GM12878 (cell line): Measurements from ENCODE around the gene SNX11. TPM values are rescaled to one million over a fixed set of nuclear protein-coding genes. Genes with fewer than 3 reads are reported as not detected.

Experiments used
- ATAC-seq: fragments of 200-7000 bp; cut with Tn5 transposase; 3 replicates; pipeline ENCODE4 v1.9.1; 2020; ENCODE audit warnings: mild to moderate bottlenecking, moderate library complexity
- BruUV-seq: library from RNA; stranded (reverse); fragments of 400-500 nt; replicated peaks from 2 replicates; lab custom pipeline; 2021; lab: Mats Ljungman, UMichigan
- CTCF ChIA-PET: fragments of 300-600 bp; sonication (Branson Sonifier 250); formaldehyde crosslinking; extraction: SDS; loops from one replicate; lab custom pipeline; 2021; ENCODE audit warnings: inconsistent platforms; lab: Yijun Ruan, JAX
- POLR2A ChIA-PET: fragments of 350-600 bp; formaldehyde crosslinking; extraction: SDS; loops from one replicate; lab custom pipeline; 2021; ENCODE audit warnings: inconsistent platforms; lab: Charles Lee
- RAD21 ChIA-PET: fragments of 300-600 bp; sonication (Branson Sonifier 250); formaldehyde crosslinking; loops from one replicate; lab custom pipeline; 2023; ENCODE audit warnings: antibody characterized with exemption; ENCODE audit not compliant: unreplicated experiment; lab: Charles Lee
- SMC1A ChIA-PET: fragments of 300-600 bp; sonication (Branson Sonifier 250); formaldehyde crosslinking; loops from one replicate; lab custom pipeline; 2023; ENCODE audit not compliant: unreplicated experiment, uncharacterized antibody; lab: Charles Lee
- DNase-seq: peaks from one replicate; pipeline ENCODE4 v3.0.0-alpha.2; 2011; ENCODE audit warnings: low read depth, low spot score
- FAIRE-seq: peaks from 3 replicates; lab custom pipeline; 2011; peaks lifted over from hg19 to GRCh38; lab: Jason Lieb, UNC
- H2AFZ ChIP-seq: 2 replicates; pipeline ENCODE4 v1.6.0; 2011; ENCODE audit warnings: low read depth, low read length, control low read depth; ENCODE audit not compliant: control insufficient read depth
- H3K27ac ChIP-seq: 2 replicates; pipeline ENCODE4 v1.5.1; 2011; ENCODE audit warnings: control low read depth; ENCODE audit not compliant: control insufficient read depth, insufficient read depth
- H3K27me3 ChIP-seq, 2 experiments: replicated peaks in 1 of 2; 2 replicates each; pipeline versions ENCODE4 v1.6.0 to v1.6.1; 2011; ENCODE audit warnings: low read length in 1 of 2; ENCODE audit not compliant: control insufficient read depth in 2 of 2, insufficient read depth in 2 of 2
- H3K36me3 ChIP-seq, 2 experiments: 2 replicates each; pipeline ENCODE4 v1.5.1; 2011; ENCODE audit warnings: low read length in 1 of 2; ENCODE audit not compliant: control insufficient read depth in 2 of 2, insufficient read depth in 2 of 2
- H3K4me1 ChIP-seq: 2 replicates; pipeline ENCODE4 v1.6.1; 2011; ENCODE audit warnings: mild to moderate bottlenecking, low read length, moderate library complexity, mixed read lengths; ENCODE audit not compliant: control insufficient read depth, insufficient read depth
- H3K4me2 ChIP-seq: 2 replicates; pipeline ENCODE4 v1.6.0; 2011; ENCODE audit warnings: control low read depth; ENCODE audit not compliant: control insufficient read depth, insufficient read depth
- H3K4me3 ChIP-seq: fragments of 200-600 bp; sonication (generic); 2 replicates; pipeline ENCODE4 v1.5.1; 2016
- H3K79me2 ChIP-seq: 2 replicates; pipeline ENCODE4 v1.6.0; 2011; ENCODE audit warnings: low read length; ENCODE audit not compliant: control insufficient read depth, insufficient read depth
- H3K9ac ChIP-seq: 2 replicates; pipeline ENCODE4 v1.8.0; 2011; ENCODE audit warnings: low read length, control low read depth, mixed read lengths; ENCODE audit not compliant: control insufficient read depth, insufficient read depth
- H3K9me3 ChIP-seq: replicated peaks from 3 replicates; pipeline ENCODE4 v1.5.1; 2011; ENCODE audit warnings: mild to moderate bottlenecking, low read length; ENCODE audit not compliant: control insufficient read depth, insufficient read depth
- H4K20me1 ChIP-seq: 2 replicates; pipeline ENCODE4 v1.6.0; 2011; ENCODE audit not compliant: control insufficient read depth, insufficient read depth
- BMI1 ChIP-seq: fragments of 450-650 bp; IDR thresholded peaks from 2 replicates; pipeline ENCODE4 v1.6.1; 2016; ENCODE audit warnings: mild to moderate bottlenecking, moderate library complexity, borderline replicate concordance
- NFIC ChIP-seq: IDR thresholded peaks from 2 replicates; pipeline ENCODE4 v1.6.1; 2012; ENCODE audit warnings: low read depth, mild to moderate bottlenecking, inconsistent platforms, low read length, moderate library complexity
- NR2C2 ChIP-seq: IDR thresholded peaks from 2 replicates; pipeline ENCODE4 v1.6.1; 2011; ENCODE audit warnings: borderline replicate concordance, low read depth; ENCODE audit not compliant: control insufficient read depth, insufficient read length
- RELA ChIP-seq: fragments of 450-650 bp; IDR thresholded peaks from 2 replicates; pipeline ENCODE4 v1.8.0; 2014; ENCODE audit warnings: borderline replicate concordance; ENCODE audit not compliant: partially characterized antibody
- TBL1XR1 ChIP-seq: IDR thresholded peaks from 2 replicates; pipeline ENCODE4 v1.6.1; 2012; ENCODE audit warnings: low read depth, low read length, improper control_type of control experiment
- WGBS: methylation state at CpG from one replicate; pipeline ENCODE4 v1.1.6; 2016; ENCODE audit warnings: low lambda C conversion rate; ENCODE audit not compliant: insufficient replicate concordance, insufficient coverage; ENCODE audit errors: missing lambda C conversion rate; 5-methylcytosine and 5-hydroxymethylcytosine counted together
- in situ Hi-C: fragments of 300-500 bp; cut with MboI; formaldehyde crosslinking; loops from 9 replicates; pipeline ENCODE4 v1.14.3; 2018; ENCODE audit warnings: mixed read lengths
- intact Hi-C: fragments of 100-400 bp; cut with micrococcal nuclease; formaldehyde crosslinking; loops from one replicate; pipeline ENCODE4 v1.14.2; 2022; ENCODE audit not compliant: unreplicated experiment
- polyA plus RNA-seq, 11 experiments: library from polyadenylated mRNA; depleted of rRNA in 4 of 11; unstranded in 6 of 11; stranded (reverse) in 5 of 11; fragments of >200 nt; fragmentation: Nextera tagmentation in 4 of 11; fragmentation: Illumina TruSeq in 1 of 11; extraction: Ambion mirVana in 4 of 11; extraction: Trizol in 1 of 11; gene quantifications; 1 replicate in 1 of 11; 2 replicates in 10 of 11; pipeline versions ENCODE4 v1.2.1 to v1.2.3, GENCODE V29; 2011 to 2016; ENCODE audit warnings: inconsistent platforms in 2 of 11, missing spikeins in 2 of 11, low read depth in 1 of 11
- total RNA-seq, 4 experiments: library from RNA; depleted of rRNA in 3 of 4; stranded (reverse); fragments of >200 nt in 3 of 4; fragmentation: Illumina TruSeq in 1 of 4; extraction: Trizol in 1 of 4; gene quantifications; 2 replicates each; pipeline versions ENCODE4 v1.2.1 to v1.2.3, GENCODE V29; 2013 to 2021
- TF ChIP-seq, protein P1 (sequence below): IDR thresholded peaks from 2 replicates; pipeline ENCODE4 v1.6.1; 2011; ENCODE audit warnings: mild to moderate bottlenecking, low read depth, low read length, moderate library complexity; ENCODE audit not compliant: insufficient replicate concordance

Gene SNX11
- total and polyA plus RNA-seq, 10 of the 15 experiments (the other 5 are each of a cell fraction or from before 2014, with no cell fraction given), result 34.2 to 127 (median 61.8) TPM

GRCh38 chr17:48148029-48148770, 40.6 kb downstream of the SNX11 start:
- H3K27me3 ChIP-seq, result no peaks in the 10 kb centered on the region
- ChIA-PET RAD21 (no interaction called here), POLR2A (no interaction called here), SMC1A (interaction anchor here (0.8 to 1.2 kb wide), 3 partner anchors 11 to 175 kb away, joined by 3 to 7 read pairs (median 3); no protein-coding TSS in a partner anchor), CTCF (interaction anchor here (0.6 to 1.4 kb wide), 2 partner anchors 137 to 469 kb away, joined by 3 to 4 read pairs; no protein-coding TSS in a partner anchor)
- H3K4me2 ChIP-seq, result no peak overlapping the region
- no peak overlapping the region for H2AFZ ChIP-seq
- intact Hi-C loops, result no loop called here
- H4K20me1 ChIP-seq, result no peaks in the 10 kb centered on the region
- H3K4me3 ChIP-seq, result no peak overlapping the region
- BruUV-seq, result no TSS peak
- ATAC-seq (no peak), FAIRE-seq (no peak), DNase-seq (no peak)
- TF ChIP-seq BMI1 (no peak), RELA (no peak), TBL1XR1 (no peak), NFIC (no peak), NR2C2 (no peak)
- TF ChIP-seq, protein P1, sequence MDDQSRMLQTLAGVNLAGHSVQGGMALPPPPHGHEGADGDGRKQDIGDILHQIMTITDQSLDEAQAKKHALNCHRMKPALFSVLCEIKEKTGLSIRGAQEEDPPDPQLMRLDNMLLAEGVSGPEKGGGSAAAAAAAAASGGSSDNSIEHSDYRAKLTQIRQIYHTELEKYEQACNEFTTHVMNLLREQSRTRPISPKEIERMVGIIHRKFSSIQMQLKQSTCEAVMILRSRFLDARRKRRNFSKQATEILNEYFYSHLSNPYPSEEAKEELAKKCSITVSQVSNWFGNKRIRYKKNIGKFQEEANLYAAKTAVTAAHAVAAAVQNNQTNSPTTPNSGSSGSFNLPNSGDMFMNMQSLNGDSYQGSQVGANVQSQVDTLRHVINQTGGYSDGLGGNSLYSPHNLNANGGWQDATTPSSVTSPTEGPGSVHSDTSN, result no peak
- H3K27ac ChIP-seq, result no peak overlapping the region
- peaks cover 20% of the 10 kb centered on the region for H3K4me1 ChIP-seq
- no peaks in the 10 kb centered on the region for H3K9me3 ChIP-seq
- H3K36me3 ChIP-seq, result peaks cover 0 to 7% of the 10 kb centered on the region in 2 experiments; a peak in 3 of 4 replicates
- 91% methylated on average over 14 of the region's 14 CpGs for WGBS
- H3K9ac ChIP-seq, result no peak overlapping the region
- H3K79me2 ChIP-seq, result no peaks in the 10 kb centered on the region
- in situ Hi-C loops, result no loop called here
